NB4 (cell line): ENCODE data around the gene TMED10.
A peak's percentile ranks its signal among the peaks of the same experiment; 100 is the strongest.

Experiments
- DNase-seq: peaks from one replicate; pipeline ENCODE4 v3.0.0; 2010; ENCODE audit warnings: low read depth
- H3K4me3 ChIP-seq: one replicate; pipeline ENCODE4 v1.5.1; 2011; ENCODE audit warnings: mild to moderate bottlenecking, low read depth, low read length, moderate library complexity
- CTCF ChIP-seq: IDR thresholded peaks from one replicate; pipeline ENCODE4 v1.5.1; 2012; ENCODE audit warnings: low read depth, low read length
- MAX ChIP-seq: IDR thresholded peaks from 2 replicates; pipeline ENCODE4 v1.6.1; 2011; ENCODE audit warnings: low read depth, low read length
- MYC ChIP-seq: IDR thresholded peaks from 2 replicates; pipeline ENCODE4 v1.6.1; 2011; ENCODE audit warnings: low read depth, low read length
- POLR2A ChIP-seq: IDR thresholded peaks from 2 replicates; pipeline ENCODE4 v1.6.1; 2011; ENCODE audit warnings: mild to moderate bottlenecking; ENCODE audit not compliant: insufficient read length; ENCODE audit errors: extremely low read depth

The TMED10 gene

GRCh38 chr14:75126679-75127473, 49.5 kb downstream of the TMED10 start, which contains the start of gene NEK9:
Gene NEK9, minus strand, starts transcription at chr14:75127048. Its CDS starts 127 bp downstream, at chr14:75126921.
- TF ChIP-seq CTCF (no peak), MYC (0 out of 2 replicates have a peak, but pooled peaks have one; percentile 31), POLR2A (peak; percentile 84), MAX (peak; percentile 28; the same call in 1 of the 2 replicates)

DNA sequence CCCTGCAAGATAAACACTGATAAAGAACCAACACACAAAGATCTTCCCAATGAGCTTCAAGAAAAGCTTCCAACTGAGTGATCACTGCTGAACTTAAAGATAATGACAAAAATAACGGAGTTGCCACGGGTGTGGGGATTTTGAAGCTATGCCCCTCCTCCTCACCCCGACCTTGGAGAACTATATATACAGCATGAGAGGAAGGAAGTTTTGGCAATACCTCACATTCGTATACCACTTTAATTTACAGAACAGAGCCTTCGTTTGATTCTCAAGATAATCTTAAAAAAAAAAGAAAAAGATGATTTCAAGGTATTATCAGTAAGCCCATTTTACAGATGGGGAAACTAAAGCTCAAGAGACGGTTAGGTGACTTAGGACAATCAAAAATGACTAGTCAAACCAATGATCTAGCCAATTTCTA, 50.3 kb downstream of the TMED10 start:
- peak overlapping the region; percentile 96 for H3K4me3 ChIP-seq
- TF ChIP-seq POLR2A (no peak), MAX (no peak), MYC (no peak), CTCF (no peak)
- DNase-seq = peak; percentile 63

More at GRCh38 chr14:75126679-75127473, 49.5 kb downstream of the TMED10 start, which contains the start of gene NEK9:
- DNase-seq = peak; percentile 93
- H3K4me3 ChIP-seq = peak within 1 kb of the TSS; percentile 96

DNA sequence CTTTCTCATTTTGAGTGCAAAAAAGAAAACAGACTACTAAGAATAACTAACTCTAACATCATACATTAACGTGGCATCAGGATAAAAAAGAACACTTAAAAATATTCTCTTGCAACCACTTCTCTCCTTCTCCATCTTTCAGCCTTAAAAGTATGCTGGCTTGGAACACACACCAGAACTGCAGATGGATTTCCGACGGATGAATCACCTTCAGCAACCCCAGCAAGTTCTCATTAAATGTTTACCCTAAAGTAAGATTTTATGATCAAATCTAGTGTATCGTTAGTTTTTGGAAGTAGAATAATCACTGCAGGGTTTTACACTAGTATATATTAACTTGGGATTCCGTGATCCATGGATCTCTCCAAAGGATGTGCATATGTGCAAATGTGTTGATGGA, 50.8 kb downstream of the TMED10 start:
- no peak for TF ChIP-seq POLR2A
- no peak for TF ChIP-seq CTCF
- no peak for TF ChIP-seq MYC
- no peak for TF ChIP-seq MAX
- peak; percentile 47 for DNase-seq
- H3K4me3 ChIP-seq = peak overlapping the region; percentile 96

GRCh38 chr14:75123991-75124390, 52.4 kb downstream of the TMED10 start:
- peak; percentile 73 for DNase-seq
- H3K4me3 ChIP-seq = peak overlapping the region; percentile 16
- no peak for TF ChIP-seq CTCF
- no peak for TF ChIP-seq MYC
- TF ChIP-seq POLR2A = no peak
- no peak for TF ChIP-seq MAX

- H3K4me3 ChIP-seq = no peak overlapping the region
- no peak for DNase-seq
- TF ChIP-seq POLR2A = no peak
- TF ChIP-seq CTCF = no peak
- no peak for TF ChIP-seq MAX
- TF ChIP-seq MYC = no peak
These were observed 54.9 kb downstream of the TMED10 start for GRCh38 chr14:75121552-75121951.
